Measurements from ENCODE around the gene PHC2.

PHC2 gene

GRCh38 chr1:33460144-33460543, 29.2 kb upstream of the PHC2 start:
- TF ChIP-seq ZNF70 (CRISPR knock-in tag; IDR thresholded peaks at IDR 0.05) (no peak), TCF4 (CRISPR knock-in tag; IDR thresholded peaks at IDR 0.05; ENCODE audit: borderline replicate concordance) (no peak), TOX (CRISPR knock-in tag; IDR thresholded peaks at IDR 0.05; ENCODE audit: borderline replicate concordance) (no peak), ARNTL (CRISPR knock-in tag; IDR thresholded peaks at IDR 0.05; ENCODE audit: borderline replicate concordance, low read depth) (no peak)
- TF ChIP-seq, protein P1, sequence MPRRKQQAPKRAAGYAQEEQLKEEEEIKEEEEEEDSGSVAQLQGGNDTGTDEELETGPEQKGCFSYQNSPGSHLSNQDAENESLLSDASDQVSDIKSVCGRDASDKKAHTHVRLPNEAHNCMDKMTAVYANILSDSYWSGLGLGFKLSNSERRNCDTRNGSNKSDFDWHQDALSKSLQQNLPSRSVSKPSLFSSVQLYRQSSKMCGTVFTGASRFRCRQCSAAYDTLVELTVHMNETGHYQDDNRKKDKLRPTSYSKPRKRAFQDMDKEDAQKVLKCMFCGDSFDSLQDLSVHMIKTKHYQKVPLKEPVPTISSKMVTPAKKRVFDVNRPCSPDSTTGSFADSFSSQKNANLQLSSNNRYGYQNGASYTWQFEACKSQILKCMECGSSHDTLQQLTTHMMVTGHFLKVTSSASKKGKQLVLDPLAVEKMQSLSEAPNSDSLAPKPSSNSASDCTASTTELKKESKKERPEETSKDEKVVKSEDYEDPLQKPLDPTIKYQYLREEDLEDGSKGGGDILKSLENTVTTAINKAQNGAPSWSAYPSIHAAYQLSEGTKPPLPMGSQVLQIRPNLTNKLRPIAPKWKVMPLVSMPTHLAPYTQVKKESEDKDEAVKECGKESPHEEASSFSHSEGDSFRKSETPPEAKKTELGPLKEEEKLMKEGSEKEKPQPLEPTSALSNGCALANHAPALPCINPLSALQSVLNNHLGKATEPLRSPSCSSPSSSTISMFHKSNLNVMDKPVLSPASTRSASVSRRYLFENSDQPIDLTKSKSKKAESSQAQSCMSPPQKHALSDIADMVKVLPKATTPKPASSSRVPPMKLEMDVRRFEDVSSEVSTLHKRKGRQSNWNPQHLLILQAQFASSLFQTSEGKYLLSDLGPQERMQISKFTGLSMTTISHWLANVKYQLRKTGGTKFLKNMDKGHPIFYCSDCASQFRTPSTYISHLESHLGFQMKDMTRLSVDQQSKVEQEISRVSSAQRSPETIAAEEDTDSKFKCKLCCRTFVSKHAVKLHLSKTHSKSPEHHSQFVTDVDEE (CRISPR knock-in tag; IDR thresholded peaks at IDR 0.05), result no peak
- ATAC-seq, result no peak

- TF ChIP-seq TOX (CRISPR knock-in tag; IDR thresholded peaks at IDR 0.05; ENCODE audit: borderline replicate concordance) (no peak), ARNTL (CRISPR knock-in tag; IDR thresholded peaks at IDR 0.05; ENCODE audit: borderline replicate concordance, low read depth) (no peak), ISL1 (CRISPR knock-in tag; IDR thresholded peaks at IDR 0.05) (no peak), ESRRG (CRISPR knock-in tag; IDR thresholded peaks at IDR 0.05) (no peak), POU6F1 (CRISPR knock-in tag; IDR thresholded peaks at IDR 0.05; ENCODE audit: borderline replicate concordance, low read depth) (no peak)
- ATAC-seq, result no peak
These were observed 28.8 kb upstream of the PHC2 start for GRCh38 chr1:33459691-33460090.

GRCh38 chr1:33456502-33456886, 25.6 kb upstream of the PHC2 start:
- no peak for ATAC-seq
- TF ChIP-seq ZC3H10 (CRISPR knock-in tag; IDR thresholded peaks at IDR 0.05), result no peak
- TF ChIP-seq ESRRG (CRISPR knock-in tag; IDR thresholded peaks at IDR 0.05), result no peak
- TF ChIP-seq ZFP3 (CRISPR knock-in tag; IDR thresholded peaks at IDR 0.05), result no peak
- no peak for TF ChIP-seq CREB5 (CRISPR knock-in tag; IDR thresholded peaks at IDR 0.05; ENCODE audit: low read depth)
- no peak for TF ChIP-seq CSDC2 (CRISPR knock-in tag; IDR thresholded peaks at IDR 0.05)
- no peak for TF ChIP-seq RARB (CRISPR knock-in tag; IDR thresholded peaks at IDR 0.05)
- no peak for TF ChIP-seq BACH2 (CRISPR knock-in tag; IDR thresholded peaks at IDR 0.05; ENCODE audit: borderline replicate concordance)
- TF ChIP-seq, protein P1 (CRISPR knock-in tag; IDR thresholded peaks at IDR 0.05), result no peak
- TF ChIP-seq GLIS3 (CRISPR knock-in tag; IDR thresholded peaks at IDR 0.05), result no peak
- TF ChIP-seq ZNF70 (CRISPR knock-in tag; IDR thresholded peaks at IDR 0.05), result no peak
- no peak for TF ChIP-seq ISL1 (CRISPR knock-in tag; IDR thresholded peaks at IDR 0.05)

DNA sequence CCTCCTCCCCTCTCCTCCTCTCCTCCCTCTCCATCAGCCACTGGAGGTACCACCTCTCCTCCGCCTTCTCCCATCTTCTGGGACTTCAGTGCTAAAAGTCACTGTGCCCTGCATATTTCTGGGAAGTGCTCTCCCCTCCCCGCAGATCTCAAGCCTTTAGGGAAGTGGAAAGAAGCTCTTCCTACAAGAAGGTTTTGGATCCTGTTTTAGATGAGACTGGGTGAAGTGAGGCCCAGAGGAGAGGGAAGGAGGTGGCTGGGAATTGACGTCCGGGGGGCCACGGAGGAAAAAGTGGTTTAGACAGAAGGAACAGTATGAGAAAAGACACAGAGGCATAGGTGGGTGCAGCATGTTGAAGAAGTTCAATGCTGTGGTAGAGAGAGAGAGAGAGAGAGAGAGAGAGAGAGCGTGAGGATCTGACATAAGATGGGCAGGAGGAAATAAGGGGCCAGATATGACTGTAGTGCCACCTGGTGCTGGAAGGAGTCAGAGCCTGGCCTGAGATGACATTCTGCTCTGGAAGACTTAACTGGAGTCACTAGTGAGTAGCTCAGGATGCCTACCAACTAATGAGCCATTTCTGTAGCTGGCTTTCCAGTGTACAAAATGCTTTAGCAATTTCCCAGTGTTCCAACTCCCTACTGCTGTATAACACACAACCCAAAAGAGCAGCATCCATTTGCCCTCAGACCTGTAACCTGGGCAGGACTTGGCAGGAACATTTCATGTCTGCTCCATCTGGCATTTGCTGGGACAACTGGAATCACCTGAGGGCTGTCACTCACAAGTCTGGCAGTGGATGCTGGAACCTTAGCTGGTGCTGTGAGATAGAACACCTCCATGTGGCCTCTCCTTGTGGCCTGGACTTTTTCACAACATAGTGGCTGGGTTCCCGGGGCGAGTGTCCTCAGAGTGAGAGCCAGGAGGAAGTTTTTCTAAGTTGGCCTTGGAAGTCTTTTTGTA, 24.9 kb upstream of the PHC2 start:
- no peak for TF ChIP-seq PPARA (CRISPR knock-in tag; IDR thresholded peaks at IDR 0.05; ENCODE audit: borderline replicate concordance)
- peak; percentile 96 for ATAC-seq
